GM06990 (cell line): ENCODE results near the gene DGKH.

Experiments used
- DNase-seq: peaks from one replicate; pipeline ENCODE4 v3.0.0-alpha.2; 2011; ENCODE audit not compliant: insufficient read length; ENCODE audit errors: extremely low read depth
- H3K27me3 ChIP-seq: replicated peaks from 2 replicates; pipeline ENCODE4 v1.6.0; 2011; ENCODE audit warnings: low read length; ENCODE audit not compliant: control insufficient read depth, insufficient read depth
- H3K36me3 ChIP-seq: 2 replicates; pipeline ENCODE4 v1.5.1; 2011; ENCODE audit warnings: low read length; ENCODE audit not compliant: control insufficient read depth, insufficient read depth
- H3K4me3 ChIP-seq: replicated peaks from 2 replicates; pipeline ENCODE4 v1.5.1; 2011; ENCODE audit warnings: low read depth, mild to moderate bottlenecking, control low read depth, low read length
- TF ChIP-seq, protein P1 (sequence below): IDR thresholded peaks from 2 replicates; pipeline ENCODE4 v1.5.1; 2011; ENCODE audit warnings: low read length, control low read depth, mild to moderate bottlenecking, inconsistent platforms; ENCODE audit not compliant: insufficient read depth, poor library complexity, severe bottlenecking

Gene DGKH

DNA sequence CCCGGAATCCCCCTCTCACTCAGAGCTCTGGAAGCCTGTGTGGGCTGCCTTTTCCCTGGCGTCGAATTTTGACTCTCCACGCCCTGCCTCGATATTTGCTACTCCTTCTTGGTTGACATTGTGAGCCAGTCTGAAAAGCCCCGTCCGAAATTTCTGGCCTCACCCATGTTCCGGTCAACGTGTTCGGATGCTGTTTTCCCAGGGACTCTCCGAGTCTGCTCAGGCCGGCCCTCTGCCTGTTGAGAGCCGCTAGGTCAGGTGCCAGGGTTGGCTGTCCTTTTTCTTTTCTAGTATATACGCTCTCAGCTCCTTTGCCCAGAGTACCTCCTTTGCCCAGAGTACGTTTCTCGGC lies 6.8 kb upstream of the DGKH start:
- Histone ChIP-seq H3K36me3 (no peaks in the 10 kb centered on the region), H3K27me3 (no peaks in the 10 kb centered on the region), H3K4me3 (peak overlapping the region; percentile 87)
- TF ChIP-seq, protein P1, sequence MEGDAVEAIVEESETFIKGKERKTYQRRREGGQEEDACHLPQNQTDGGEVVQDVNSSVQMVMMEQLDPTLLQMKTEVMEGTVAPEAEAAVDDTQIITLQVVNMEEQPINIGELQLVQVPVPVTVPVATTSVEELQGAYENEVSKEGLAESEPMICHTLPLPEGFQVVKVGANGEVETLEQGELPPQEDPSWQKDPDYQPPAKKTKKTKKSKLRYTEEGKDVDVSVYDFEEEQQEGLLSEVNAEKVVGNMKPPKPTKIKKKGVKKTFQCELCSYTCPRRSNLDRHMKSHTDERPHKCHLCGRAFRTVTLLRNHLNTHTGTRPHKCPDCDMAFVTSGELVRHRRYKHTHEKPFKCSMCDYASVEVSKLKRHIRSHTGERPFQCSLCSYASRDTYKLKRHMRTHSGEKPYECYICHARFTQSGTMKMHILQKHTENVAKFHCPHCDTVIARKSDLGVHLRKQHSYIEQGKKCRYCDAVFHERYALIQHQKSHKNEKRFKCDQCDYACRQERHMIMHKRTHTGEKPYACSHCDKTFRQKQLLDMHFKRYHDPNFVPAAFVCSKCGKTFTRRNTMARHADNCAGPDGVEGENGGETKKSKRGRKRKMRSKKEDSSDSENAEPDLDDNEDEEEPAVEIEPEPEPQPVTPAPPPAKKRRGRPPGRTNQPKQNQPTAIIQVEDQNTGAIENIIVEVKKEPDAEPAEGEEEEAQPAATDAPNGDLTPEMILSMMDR: peak; percentile 44
- peak; percentile 43 for DNase-seq

DNA sequence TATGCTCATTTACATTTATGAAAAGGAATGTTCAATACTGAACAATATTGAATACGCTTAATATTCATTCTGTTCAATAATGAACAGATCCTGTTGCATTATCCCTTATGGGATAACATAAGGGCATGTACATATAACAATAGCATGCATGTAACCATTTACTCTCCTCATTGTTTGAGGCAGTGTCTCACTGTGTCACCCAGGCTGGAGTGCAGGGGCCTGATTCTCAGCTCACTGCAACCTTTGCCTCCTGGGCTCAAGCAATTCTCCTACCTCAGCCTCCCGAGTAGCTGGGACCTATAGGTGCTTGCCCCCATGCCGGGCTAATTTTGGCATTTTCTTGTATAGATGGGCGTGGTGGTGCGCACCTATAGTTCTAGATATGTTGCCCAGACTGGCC lies 4.8 kb upstream of the DGKH start:
- DNase-seq: no peak
- Histone ChIP-seq H3K27me3 (no peaks in the 10 kb centered on the region), H3K36me3 (no peaks in the 10 kb centered on the region), H3K4me3 (no peak overlapping the region)
- TF ChIP-seq, protein P1: no peak

GRCh38 chr13:42046448-42046847 lies 2.0 kb upstream of the DGKH start:
- TF ChIP-seq, protein P1: no peak
- Histone ChIP-seq H3K36me3 (no peaks in the 10 kb centered on the region), H3K4me3 (no peak overlapping the region), H3K27me3 (no peaks in the 10 kb centered on the region)
- DNase-seq: no peak

GRCh38 chr13:42047561-42048341 lies 697 bp upstream of the DGKH start:
- peak overlapping the region; percentile 89 for H3K4me3 ChIP-seq
- H3K36me3 ChIP-seq: no peaks in the 10 kb centered on the region
- TF ChIP-seq, protein P1: no peak
- DNase-seq: peak; percentile 49
- H3K27me3 ChIP-seq: no peaks in the 10 kb centered on the region

GRCh38 chr13:42048684-42049453 lies 421 bp downstream of the DGKH start:
- H3K27me3 ChIP-seq: no peaks in the 10 kb centered on the region
- no peaks in the 10 kb centered on the region for H3K36me3 ChIP-seq
- TF ChIP-seq, protein P1: no peak
- DNase-seq: peak; percentile 76
- H3K4me3 ChIP-seq: peak overlapping the region; percentile 89

DNA sequence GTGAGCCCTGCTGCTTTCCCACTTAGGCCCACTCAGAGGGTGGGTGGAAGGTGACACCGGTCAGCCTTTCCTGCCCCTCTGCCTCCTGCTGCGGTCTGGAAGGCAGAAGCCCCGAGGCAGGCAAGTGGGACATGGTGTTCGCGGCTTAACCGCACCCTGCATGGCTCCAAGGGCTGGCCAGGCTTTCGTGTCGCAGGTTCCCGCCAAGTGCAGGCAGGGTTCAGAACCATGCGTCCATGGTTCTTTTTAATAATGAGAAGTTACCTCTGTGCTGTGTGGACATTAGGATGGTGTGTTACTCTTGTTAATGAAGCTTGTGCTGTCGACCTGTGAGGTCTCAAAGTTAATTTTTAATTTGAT lies 986 bp downstream of the DGKH start:
- H3K4me3 ChIP-seq: peak overlapping the region; percentile 89
- H3K27me3 ChIP-seq: no peaks in the 10 kb centered on the region
- no peaks in the 10 kb centered on the region for H3K36me3 ChIP-seq
- no peak for DNase-seq
- TF ChIP-seq, protein P1: no peak
